ENCODE results near the gene IFNL2. TPM values are rescaled to one million over a fixed set of nuclear protein-coding genes. Genes with fewer than 3 reads are reported as not detected.
"Not testable (repeated sequence)": the region's sequence is repeated elsewhere in the genome, so short reads cannot be mapped to it uniquely, and the experiment has no call there.

Gene IFNL2
- total RNA-seq, 2 donors from 2014 or later: not detected

DNA sequence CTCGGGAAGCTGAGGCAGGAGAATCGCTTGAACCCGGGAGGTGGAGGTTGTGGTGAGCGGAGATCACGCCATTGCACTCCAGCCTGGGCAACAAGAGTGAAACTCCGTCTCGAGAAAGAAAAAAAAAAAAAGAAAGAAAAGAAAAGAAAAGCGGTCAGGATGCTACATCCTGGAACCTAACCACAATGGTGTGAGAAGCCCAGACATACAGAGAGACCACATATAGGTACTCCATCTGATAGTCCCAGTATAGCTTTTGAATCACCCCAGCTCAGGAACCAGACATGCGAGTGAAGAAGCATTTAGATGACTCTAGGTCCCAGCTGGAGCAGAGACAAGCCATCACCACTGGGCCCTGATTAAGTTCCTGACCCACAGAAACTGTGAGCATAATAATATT is 31.2 kb downstream of the IFNL2 start:
- Mint-ChIP-seq H3K27ac (no peak overlapping the region), H3K27me3 (no peaks in the 10 kb centered on the region), H3K4me3 (peak overlapping the region; percentile 70), H3K36me3 (ENCODE audit: low read depth) (no peaks in the 10 kb centered on the region), H3K4me1 (peaks cover 8% of the 10 kb centered on the region), H3K9me3 (no peaks in the 10 kb centered on the region)
- peak; percentile 76 for ATAC-seq (replicated peaks)

DNA sequence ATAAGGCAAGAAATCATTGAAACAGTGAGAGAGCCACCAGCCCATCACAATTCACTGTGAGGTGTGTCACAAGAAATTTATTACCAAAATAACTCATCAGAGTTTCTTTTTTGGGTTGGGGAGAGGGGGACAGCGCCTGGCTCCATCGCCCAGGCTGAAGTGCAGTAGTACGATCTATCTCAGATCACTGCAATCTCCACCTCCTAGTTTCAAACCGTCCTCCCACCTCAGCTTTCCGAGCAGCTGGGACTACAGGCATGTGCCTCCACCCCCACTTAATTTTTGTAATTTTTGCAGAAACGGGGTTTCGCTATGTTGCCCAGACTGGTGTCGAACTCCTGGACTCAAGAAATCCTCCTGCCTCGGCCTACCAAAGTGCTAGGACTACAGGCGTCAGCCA is 31.6 kb downstream of the IFNL2 start:
- no peak overlapping the region for H3K4me3 Mint-ChIP-seq
- no peaks in the 10 kb centered on the region for H3K9me3 Mint-ChIP-seq
- H3K27me3 Mint-ChIP-seq: no peaks in the 10 kb centered on the region
- H3K27ac Mint-ChIP-seq: no peak overlapping the region
- H3K4me1 Mint-ChIP-seq: peaks cover 8% of the 10 kb centered on the region
- no peaks in the 10 kb centered on the region for H3K36me3 Mint-ChIP-seq (ENCODE audit: low read depth)
- no peak for ATAC-seq (replicated peaks)

DNA sequence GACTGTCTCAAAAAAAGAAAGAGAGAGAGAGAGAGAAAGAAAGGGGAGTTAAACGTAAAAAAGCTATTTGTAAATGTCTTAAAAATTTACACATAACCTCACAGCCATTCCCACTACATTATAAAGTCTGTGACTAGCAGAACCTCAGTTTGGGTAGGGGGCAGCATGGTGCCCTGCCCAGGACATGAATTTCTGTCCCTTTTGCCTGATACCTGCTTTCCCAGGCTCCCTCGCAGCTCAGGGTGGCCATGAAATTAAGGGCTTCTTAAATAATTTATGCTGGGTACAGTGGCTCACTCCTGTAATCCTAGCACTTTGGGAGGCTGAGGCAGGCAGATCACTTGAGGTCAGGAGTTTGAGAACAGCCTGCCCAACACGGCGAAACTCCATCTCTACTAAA is 32.8 kb downstream of the IFNL2 start:
- no peaks in the 10 kb centered on the region for H3K27me3 Mint-ChIP-seq
- H3K4me1 Mint-ChIP-seq: peaks cover 8% of the 10 kb centered on the region
- H3K4me3 Mint-ChIP-seq: no peak overlapping the region
- ATAC-seq (replicated peaks): no peak
- no peaks in the 10 kb centered on the region for H3K9me3 Mint-ChIP-seq
- no peaks in the 10 kb centered on the region for H3K36me3 Mint-ChIP-seq (ENCODE audit: low read depth)
- no peak overlapping the region for H3K27ac Mint-ChIP-seq

DNA sequence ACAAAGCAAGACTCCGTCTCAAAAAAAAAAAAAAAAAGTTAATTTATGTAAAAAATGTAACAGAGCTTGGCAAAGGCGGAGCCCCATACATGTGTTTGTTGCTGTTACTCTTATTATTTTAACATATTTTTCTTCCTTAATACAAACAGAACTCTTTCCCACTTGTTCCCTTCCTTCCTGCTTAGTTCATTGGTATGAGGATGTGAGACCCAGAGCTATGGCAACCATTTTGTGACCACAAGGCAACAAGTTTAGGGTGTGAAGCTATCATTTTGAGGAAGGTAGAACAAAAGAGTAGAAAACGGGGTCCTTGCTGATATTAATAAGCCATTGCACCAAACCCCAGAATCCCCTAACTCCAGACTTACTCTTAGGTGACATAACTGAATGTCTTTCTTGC is 33.4 kb downstream of the IFNL2 start:
- no peak overlapping the region for H3K27ac Mint-ChIP-seq
- H3K36me3 Mint-ChIP-seq (ENCODE audit: low read depth): peaks cover 2% of the 10 kb centered on the region
- H3K9me3 Mint-ChIP-seq: no peaks in the 10 kb centered on the region
- no peaks in the 10 kb centered on the region for H3K27me3 Mint-ChIP-seq
- H3K4me3 Mint-ChIP-seq: no peak overlapping the region
- no peak for ATAC-seq (replicated peaks)
- H3K4me1 Mint-ChIP-seq: peaks cover 9% of the 10 kb centered on the region

DNA sequence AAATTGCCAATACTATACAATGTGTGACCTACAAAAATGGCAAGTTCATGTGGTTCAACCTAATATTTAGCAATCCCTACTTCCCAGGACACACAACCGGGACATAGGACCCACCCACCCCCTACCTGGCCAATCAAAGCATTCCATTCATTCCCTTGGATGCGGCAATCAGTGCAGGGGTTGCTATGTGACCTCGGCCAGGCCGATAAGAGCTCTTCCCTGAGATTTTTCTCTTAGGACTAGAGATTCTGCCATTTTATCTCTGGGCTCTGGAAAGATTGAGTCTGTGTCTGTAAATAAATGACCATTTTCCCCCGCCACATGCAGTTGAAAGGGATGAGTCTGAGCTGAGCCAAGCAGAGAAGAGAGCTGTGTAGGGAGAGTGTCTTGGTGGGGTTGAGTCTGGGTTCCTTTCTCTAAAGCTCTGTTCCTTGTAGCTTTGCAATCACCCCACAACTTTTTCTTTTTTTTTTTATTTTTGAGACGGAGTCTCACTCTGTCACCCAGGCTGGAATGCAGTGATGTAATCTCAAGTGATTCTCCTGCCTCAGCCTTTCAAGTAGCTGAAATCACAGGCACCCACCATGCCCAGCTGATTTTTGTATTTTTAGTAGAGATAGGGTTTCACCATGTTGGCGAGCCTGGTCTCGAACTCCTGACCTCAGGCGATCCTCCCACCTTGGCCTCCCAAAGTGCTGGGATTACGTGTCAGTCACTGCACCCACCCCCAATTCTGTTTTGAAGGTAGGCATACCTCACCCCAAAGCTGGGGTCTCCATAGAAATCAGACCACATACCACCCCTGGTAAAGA is 35.4 kb downstream of the IFNL2 start:
- no peaks in the 10 kb centered on the region for H3K27me3 Mint-ChIP-seq
- H3K27ac Mint-ChIP-seq: no peak overlapping the region
- no peaks in the 10 kb centered on the region for H3K9me3 Mint-ChIP-seq
- peaks cover 8% of the 10 kb centered on the region for H3K36me3 Mint-ChIP-seq (ENCODE audit: low read depth)
- no peak for ATAC-seq (replicated peaks)
- H3K4me1 Mint-ChIP-seq: peaks cover 7% of the 10 kb centered on the region
- H3K4me3 Mint-ChIP-seq: no peak overlapping the region

DNA sequence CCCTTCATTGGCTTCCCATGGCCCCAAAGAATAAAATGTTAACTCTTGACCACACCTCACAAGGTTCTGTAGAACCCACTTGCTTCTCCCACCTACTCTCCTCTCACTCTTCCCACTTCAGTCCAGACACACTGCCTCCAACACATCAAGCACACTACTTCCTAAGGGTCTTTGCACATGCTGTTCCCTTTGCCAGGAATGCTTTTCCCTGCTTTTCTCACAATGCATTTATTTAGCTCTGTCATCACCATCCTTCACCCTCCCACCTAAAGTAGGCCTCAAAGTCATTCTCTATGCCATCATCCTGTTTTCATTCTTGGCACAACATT is 36.0 kb downstream of the IFNL2 start:
- no peak for ATAC-seq (replicated peaks)
- peaks cover 5% of the 10 kb centered on the region for H3K4me1 Mint-ChIP-seq
- H3K9me3 Mint-ChIP-seq: no peaks in the 10 kb centered on the region
- no peak overlapping the region for H3K27ac Mint-ChIP-seq
- no peaks in the 10 kb centered on the region for H3K27me3 Mint-ChIP-seq
- peaks cover 13% of the 10 kb centered on the region for H3K36me3 Mint-ChIP-seq (ENCODE audit: low read depth)
- no peak overlapping the region for H3K4me3 Mint-ChIP-seq

DNA sequence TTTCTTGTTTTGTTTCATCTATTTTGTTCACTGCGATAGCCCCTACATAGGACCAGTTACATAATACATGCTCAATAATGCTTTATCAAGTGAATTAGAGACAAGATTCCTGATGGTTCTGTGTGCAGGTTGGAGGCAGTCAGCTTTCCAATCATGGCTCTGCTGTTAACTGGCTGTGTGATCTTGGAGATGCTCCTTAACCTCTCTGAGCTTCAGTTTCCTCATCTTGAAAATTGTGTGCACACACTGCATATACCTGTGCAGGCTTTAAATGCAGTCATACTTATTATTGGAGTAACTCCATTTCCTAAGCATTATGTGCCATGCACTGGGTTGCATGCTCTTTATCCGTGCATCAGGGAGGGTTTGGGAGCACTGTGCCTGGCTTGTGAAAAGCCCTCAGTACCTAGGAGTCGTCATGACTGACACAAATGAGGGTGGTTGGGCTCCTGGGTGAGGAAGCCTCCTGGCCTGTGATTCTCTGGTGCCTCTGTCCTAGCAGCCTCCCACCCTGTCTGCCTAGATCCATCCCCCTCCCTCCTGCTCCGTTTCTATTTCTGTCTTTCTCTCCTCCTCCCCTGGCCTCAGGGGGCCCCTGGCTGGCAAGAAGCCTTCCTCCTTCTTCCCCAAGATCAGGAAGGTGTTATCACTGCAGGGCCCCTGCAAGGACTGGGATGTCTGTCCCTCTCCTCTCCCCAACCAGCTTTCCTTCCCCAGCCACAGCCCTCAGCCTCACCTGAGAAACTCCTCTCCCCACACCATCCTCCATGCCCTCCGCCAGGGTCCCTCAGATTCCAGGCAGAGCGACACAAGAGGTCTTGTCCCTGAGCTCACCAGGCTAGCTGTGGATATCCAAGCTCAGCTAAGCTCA is 36.7 kb downstream of the IFNL2 start:
- Mint-ChIP-seq H3K27ac (peak overlapping the region; percentile 37), H3K27me3 (no peaks in the 10 kb centered on the region), H3K4me3 (no peak overlapping the region), H3K36me3 (ENCODE audit: low read depth) (peaks cover 13% of the 10 kb centered on the region), H3K4me1 (peaks cover 5% of the 10 kb centered on the region), H3K9me3 (no peaks in the 10 kb centered on the region)
- no peak for ATAC-seq (replicated peaks)

DNA sequence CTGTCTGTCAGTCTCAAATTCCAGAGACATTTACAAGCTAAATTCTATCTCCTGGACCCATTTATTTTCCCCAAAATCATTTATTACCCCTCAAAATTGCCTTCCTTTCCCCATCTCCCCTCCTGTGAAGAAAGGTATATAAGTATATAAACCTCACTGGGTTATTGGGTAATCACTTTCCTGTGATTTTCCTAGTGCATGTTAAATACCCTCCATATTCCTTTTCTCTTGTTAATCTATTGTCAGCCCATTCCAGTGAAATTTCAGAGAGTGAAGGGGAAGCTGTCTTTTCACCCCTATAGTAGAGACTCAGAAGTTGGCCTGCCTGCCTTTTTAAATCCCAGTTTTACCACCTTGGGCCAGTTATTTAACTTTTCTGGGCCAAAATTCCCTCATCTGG is 37.9 kb downstream of the IFNL2 start:
- H3K27ac Mint-ChIP-seq: no peak overlapping the region
- peaks cover 15% of the 10 kb centered on the region for H3K36me3 Mint-ChIP-seq (ENCODE audit: low read depth)
- H3K4me3 Mint-ChIP-seq: no peak overlapping the region
- H3K9me3 Mint-ChIP-seq: no peaks in the 10 kb centered on the region
- no peak for ATAC-seq (replicated peaks)
- peaks cover 7% of the 10 kb centered on the region for H3K4me1 Mint-ChIP-seq
- no peaks in the 10 kb centered on the region for H3K27me3 Mint-ChIP-seq

DNA sequence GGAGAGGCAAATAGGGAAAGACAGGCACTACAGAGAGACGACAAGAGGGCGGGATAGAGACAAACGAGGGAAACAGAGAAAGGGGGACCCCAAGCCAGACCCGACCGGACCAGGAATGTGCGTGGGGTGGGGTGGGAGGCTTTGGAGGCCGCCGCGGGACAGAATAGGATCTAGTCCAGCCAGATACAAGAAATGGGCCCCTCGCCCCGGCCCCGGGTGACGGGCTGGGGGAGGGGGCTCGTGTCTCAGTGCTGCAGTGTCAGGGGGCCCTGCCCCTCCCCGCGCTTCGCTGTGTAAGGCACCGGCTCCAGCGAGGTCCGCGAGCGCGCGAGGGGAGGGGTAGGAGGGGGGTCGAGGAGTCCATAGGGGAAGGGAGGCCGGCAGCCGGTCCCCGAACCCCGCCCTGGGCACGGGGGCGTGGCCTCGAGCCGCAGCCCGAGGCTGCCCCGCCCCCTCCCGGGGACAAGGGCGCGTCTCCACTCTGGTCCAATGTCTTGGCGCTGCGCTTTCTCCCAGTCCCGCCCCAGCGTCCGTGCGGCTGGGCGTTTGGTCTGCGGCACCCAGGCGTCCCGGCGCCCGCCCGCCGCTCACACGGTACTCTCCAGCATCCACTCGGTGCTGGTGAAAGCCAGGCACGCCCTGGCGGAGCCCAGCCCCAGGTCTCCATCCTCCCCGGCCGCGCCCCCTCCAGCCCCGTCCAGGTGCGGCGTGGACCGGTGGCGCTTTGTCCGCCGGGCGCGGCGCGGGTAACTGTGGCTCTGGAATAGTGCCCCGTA is 39.0 kb downstream of the IFNL2 start:
- Mint-ChIP-seq H3K9me3 (no peaks in the 10 kb centered on the region), H3K27me3 (no peaks in the 10 kb centered on the region), H3K4me1 (peaks cover 12% of the 10 kb centered on the region), H3K27ac (no peak overlapping the region), H3K4me3 (no peak overlapping the region), H3K36me3 (ENCODE audit: low read depth) (peaks cover 26% of the 10 kb centered on the region)
- peak; percentile 12 for ATAC-seq (replicated peaks)

DNA sequence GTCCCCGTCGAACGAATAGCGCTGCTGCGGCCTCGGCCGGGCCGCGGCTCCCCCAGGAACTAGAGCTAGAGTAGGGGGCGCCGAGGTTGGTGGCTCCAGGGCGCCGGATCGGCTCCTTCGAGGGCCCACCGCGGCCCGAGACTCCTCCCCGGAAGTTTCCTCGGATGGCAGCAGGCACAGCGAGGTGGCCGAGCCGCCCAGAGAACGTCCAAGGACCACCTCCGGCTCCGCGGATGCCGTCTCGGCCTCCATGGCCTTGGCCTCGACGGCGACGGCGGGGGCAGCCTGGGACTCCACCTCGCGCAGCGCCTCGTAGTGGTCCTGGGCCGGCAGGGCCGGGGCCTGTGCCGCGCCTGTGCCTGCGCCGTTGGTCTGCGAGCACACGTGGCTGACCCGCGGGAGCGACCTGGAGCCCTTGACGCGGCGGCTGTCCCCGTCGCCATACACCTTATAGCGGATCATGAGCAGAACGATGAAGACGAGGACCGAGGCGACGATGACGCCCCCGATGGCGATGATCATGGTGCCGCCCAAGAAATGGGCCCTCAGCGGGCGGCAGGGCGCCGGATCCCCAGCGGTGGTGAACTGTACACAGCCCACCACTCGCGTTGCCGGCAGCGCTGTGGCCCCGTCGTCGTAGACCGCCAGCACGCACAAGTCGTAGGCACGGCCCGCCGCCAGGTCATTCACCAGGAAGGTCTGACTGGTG is 39.8 kb downstream of the IFNL2 start:
- no peaks in the 10 kb centered on the region for H3K9me3 Mint-ChIP-seq
- H3K36me3 Mint-ChIP-seq (ENCODE audit: low read depth): peaks cover 34% of the 10 kb centered on the region
- peaks cover 12% of the 10 kb centered on the region for H3K4me1 Mint-ChIP-seq
- H3K4me3 Mint-ChIP-seq: no peak overlapping the region
- no peaks in the 10 kb centered on the region for H3K27me3 Mint-ChIP-seq
- H3K27ac Mint-ChIP-seq: no peak overlapping the region
- no peak for ATAC-seq (replicated peaks)

DNA sequence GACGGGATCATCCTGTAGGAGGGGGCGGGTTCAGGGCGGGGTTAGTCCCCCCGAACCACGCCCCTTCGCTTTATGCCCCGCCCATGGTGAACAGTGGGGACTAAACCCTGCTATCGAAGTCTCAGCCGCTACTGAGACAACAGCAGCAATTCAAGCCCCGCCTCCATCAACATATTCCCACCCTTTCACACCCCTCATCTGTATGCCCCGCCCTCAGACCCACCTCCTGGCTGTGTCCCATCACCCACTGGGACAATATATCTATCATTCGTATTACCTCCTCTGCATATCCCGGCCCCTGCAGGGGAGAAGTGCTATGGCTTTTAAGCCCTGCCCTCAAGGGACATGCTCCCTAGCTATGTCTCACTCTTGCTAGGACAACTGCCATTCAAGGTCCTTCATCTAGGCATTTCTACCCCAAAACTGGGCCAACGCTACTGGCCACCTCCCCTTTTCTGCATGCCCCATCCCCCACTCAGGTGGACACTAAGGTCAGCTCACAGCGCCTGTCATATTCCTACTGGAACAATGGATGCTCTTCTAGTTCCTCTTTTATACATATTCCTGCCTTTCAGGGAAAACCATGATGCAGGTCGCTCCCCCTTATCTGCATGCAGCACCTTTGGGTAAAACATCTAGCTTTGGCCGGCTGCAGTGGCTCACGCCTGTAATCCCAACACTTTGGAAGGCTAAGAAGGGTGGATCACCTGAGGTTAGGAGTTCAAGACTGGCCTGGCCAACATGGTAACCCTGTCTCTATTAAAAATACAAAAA is 40.5 kb downstream of the IFNL2 start:
- H3K36me3 Mint-ChIP-seq (ENCODE audit: low read depth): peaks cover 41% of the 10 kb centered on the region
- no peak overlapping the region for H3K4me3 Mint-ChIP-seq
- H3K27ac Mint-ChIP-seq: no peak overlapping the region
- no peak for ATAC-seq (replicated peaks)
- H3K4me1 Mint-ChIP-seq: peaks cover 12% of the 10 kb centered on the region
- no peaks in the 10 kb centered on the region for H3K27me3 Mint-ChIP-seq
- H3K9me3 Mint-ChIP-seq: no peaks in the 10 kb centered on the region

DNA sequence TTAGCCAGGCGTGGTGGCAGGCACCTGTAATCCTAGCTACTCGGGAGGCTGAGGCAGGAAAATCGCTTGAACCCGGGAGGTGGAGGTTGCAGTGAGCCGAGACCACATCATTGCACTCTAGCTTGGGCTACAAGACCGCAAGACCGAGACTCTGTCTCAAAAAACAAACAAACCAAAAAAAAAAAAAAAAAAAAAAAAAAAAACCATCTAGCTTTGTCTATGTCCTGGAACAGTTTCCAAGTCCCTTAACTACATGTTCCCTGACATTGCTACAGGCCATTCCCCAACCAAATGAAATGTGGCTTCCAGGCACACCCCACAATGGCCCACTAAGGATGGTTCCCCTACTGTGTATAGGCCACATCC is 41.1 kb downstream of the IFNL2 start:
- Mint-ChIP-seq H3K36me3 (ENCODE audit: low read depth) (peaks cover 47% of the 10 kb centered on the region), H3K4me1 (peaks cover 12% of the 10 kb centered on the region)
- ATAC-seq (replicated peaks); H3K4me3 Mint-ChIP-seq; H3K27ac Mint-ChIP-seq; H3K9me3 Mint-ChIP-seq; H3K27me3 Mint-ChIP-seq: not testable (repeated sequence)

DNA sequence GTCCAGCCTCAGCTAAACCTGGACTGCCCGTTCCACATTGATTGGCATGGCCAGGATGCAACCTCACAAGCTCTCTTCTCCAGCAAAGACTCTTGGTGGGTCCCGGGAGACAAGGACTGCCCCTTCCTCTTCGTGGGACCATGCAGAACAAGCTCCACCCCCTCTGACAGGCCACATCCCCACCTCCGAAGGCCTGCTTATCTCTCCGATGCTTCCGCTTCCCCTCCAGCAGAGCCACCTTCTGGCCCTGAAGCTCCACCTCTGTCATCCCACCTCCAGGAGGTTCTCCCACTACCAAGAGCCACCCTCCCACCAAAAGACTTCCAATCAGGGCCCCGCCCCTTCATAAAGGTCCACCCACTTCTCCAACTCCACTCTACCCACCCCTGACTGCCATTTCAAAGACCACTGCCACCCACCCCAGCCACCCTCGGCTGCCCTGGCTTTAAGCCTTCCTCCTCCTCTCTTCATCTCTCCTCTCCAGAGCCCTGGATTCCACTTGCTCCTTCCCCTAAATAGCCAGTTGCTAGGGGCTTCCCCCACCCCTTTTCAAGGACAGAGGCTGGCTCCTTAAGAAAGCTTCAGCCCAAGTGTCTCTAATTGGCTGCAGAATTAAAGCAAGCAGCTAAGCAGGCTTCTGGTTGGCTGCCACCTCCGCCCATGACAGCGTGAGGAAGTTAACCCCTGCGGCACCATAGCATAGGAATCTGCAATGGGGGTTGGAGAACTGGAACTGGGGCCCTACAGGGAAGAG is 42.5 kb downstream of the IFNL2 start:
- peaks cover 12% of the 10 kb centered on the region for H3K4me1 Mint-ChIP-seq
- H3K9me3 Mint-ChIP-seq: no peaks in the 10 kb centered on the region
- H3K36me3 Mint-ChIP-seq (ENCODE audit: low read depth): peaks cover 52% of the 10 kb centered on the region
- no peak overlapping the region for H3K27ac Mint-ChIP-seq
- ATAC-seq (replicated peaks): no peak
- H3K27me3 Mint-ChIP-seq: no peaks in the 10 kb centered on the region
- no peak overlapping the region for H3K4me3 Mint-ChIP-seq
